ENCODE data around the gene PIK3C2A.
A peak's percentile ranks its signal among the peaks of the same experiment; 100 is the strongest.
"Not testable (repeated sequence)": the region's sequence is repeated elsewhere in the genome, so short reads cannot be mapped to it uniquely, and the experiment has no call there.

The PIK3C2A gene, protein sequence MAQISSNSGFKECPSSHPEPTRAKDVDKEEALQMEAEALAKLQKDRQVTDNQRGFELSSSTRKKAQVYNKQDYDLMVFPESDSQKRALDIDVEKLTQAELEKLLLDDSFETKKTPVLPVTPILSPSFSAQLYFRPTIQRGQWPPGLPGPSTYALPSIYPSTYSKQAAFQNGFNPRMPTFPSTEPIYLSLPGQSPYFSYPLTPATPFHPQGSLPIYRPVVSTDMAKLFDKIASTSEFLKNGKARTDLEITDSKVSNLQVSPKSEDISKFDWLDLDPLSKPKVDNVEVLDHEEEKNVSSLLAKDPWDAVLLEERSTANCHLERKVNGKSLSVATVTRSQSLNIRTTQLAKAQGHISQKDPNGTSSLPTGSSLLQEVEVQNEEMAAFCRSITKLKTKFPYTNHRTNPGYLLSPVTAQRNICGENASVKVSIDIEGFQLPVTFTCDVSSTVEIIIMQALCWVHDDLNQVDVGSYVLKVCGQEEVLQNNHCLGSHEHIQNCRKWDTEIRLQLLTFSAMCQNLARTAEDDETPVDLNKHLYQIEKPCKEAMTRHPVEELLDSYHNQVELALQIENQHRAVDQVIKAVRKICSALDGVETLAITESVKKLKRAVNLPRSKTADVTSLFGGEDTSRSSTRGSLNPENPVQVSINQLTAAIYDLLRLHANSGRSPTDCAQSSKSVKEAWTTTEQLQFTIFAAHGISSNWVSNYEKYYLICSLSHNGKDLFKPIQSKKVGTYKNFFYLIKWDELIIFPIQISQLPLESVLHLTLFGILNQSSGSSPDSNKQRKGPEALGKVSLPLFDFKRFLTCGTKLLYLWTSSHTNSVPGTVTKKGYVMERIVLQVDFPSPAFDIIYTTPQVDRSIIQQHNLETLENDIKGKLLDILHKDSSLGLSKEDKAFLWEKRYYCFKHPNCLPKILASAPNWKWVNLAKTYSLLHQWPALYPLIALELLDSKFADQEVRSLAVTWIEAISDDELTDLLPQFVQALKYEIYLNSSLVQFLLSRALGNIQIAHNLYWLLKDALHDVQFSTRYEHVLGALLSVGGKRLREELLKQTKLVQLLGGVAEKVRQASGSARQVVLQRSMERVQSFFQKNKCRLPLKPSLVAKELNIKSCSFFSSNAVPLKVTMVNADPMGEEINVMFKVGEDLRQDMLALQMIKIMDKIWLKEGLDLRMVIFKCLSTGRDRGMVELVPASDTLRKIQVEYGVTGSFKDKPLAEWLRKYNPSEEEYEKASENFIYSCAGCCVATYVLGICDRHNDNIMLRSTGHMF (N-terminal part only)
- 77.2 to 105 (median 86.4) reads per million in 4 experiments for total RNA-seq

DNA sequence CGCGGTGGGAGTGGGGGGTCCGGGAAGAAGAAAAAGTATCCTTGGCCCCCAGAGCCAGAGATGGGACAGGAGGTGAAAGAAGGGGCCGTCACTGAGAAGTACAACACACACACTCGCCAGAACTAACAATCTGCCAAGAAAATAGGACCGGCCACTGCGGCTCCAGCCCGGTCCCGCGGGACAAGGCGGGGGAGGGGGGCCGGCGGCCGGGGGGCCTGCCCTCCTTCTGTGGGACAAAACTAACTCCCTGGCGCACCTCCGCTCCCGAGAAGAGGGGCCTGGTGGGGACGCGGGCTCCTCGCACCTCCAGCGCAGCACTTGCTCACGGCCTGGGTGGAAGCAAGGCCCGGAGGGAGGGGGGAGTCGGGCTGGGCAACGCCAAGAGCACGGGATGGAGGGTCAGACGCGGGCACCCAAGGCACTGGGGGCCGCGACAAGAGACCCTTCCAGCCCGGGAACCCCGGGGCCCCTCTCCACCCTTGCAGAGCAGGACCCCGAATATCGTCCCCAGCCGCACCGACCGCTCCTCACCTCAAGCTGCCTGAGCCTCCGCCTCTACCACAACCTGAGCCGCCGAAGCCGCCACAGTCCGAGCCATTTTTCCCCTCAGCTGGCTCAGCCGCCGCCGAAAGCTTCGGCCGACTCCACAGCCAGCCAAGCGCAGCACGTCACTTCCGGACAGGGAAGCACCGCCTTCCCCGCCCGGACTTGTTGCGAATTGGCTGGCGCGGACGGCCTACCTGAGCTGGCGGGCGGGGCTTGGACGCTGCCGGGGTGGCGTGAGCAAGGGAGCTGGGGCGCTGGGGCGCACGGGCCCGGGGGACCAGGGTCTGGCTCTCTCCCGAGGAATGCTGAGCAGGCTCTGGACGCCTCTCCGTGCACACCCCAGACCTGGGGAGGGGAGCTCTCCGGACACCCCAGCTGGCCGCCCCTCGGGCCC, at the start of gene PIK3C2A:
TSS of gene PIK3C2A (minus strand) at position 670 of the 940 bp plus-strand sequence. CDS start 38,245 bp downstream, outside the sequence.
- DNase-seq, result peak; percentile 87

DNA sequence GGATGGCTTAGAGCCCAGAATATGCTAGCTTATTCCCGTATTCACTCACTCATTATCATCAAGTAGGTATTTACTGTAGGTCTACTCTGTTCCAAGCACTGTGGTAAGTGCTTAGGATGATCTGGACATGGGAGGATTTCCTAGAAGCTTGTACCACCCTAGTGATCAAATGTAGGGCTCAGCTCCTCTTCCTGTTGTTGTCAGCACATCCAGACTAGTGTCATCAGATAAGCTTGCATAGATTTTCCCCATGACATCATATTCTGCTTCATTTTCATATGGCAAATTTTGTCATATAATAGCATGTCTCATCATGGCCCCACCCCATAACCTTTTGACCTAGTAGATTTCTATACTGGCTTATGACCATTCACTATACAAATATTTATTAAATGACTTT, 49.4 kb upstream of the PIK3C2A start:
- DNase-seq, result no peak

DNA sequence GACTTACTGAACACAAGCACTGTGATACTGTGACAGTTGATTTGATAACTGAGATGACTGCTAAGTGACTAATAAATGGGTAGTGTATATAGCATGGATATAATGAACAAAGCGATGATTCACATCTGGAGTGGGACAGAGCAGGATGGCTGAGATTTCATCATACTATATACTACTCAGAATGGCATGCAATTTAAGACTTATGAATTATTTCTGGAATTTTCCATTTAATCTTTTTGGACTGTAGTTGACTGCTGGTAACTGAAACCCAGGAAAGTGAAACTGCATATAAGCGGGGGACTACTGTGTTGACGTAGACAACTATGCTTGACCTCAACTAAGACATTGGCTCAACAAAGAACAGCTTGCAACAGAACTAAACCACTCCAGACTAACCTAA, 48.7 kb upstream of the PIK3C2A start:
- DNase-seq, result no peak

DNA sequence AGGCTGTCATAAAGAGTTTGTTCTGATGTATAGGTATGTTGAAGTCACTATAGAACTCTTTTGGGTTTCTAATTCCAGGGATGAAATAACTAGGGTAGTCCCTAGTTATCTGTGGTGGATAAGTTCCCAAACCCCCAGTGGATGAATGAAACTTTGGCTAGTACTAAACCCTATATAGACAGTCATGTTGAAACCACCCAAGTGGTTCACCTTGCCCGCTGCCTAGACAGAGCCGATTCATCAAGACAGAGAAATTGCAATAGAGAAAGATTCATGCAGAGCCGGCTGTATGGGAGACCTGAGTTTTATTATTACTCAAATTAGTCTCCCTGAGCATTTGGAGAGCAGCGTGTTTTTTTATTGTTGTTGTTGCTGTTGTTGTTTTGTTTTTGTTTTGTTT, 44.9 kb upstream of the PIK3C2A start:
- DNase-seq, result no peak

DNA sequence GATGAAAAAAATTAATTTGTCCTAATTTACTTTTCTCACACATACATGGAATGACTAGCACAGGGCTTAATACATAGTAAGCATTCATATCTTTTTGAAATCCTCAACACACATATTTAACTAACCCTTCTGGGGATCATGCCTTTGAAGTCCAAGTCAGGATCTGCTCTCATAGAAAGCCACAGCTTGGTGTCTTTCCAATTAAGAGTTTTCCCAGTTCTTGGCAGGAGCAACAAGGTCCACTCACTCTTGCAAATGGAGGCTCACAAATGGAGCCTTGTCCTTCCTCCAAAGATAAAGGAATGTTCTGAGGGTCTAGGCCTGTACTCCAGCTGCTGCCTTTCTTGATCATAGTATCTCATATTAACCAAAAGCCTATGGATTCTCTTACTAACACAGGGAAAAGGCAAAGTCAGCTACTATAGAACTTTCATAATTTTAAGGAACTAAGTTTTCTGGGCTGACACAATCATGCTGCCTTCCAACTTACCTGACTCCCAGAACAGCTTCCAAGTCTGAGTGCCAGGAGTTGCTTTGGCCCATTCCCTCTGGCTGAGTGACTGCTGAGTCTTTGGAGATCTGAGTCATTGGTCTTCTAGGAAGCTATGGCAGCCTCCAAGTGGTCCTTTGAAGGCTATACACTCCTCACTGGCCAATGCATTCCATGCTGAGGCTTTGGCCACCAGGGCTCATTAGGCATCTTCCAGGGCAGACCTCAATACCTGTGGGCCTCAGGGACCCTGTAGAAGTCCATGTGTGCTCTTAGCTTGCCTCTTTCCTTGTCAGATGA, 43.0 kb upstream of the PIK3C2A start:
- DNase-seq, result no peak

DNA sequence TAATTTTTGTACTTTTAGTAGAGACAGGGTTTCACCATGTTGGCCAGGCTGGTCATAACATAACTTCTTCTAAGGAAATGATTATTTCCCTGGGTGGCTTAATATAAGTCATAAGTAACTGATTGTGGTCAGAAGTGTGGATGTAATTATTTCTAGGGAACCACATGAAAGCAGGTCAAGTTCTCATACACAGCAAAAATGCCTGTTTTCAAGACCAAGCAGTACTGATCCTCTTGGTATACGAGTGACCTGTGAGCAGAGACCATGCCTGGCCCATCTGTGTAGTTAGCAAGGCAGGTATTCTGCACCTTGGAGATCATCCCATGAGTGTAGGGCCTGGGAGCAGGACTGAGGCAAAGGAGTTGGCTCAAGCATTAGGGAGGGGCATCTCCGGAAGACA, 36.3 kb upstream of the PIK3C2A start:
- no peak for DNase-seq

DNA sequence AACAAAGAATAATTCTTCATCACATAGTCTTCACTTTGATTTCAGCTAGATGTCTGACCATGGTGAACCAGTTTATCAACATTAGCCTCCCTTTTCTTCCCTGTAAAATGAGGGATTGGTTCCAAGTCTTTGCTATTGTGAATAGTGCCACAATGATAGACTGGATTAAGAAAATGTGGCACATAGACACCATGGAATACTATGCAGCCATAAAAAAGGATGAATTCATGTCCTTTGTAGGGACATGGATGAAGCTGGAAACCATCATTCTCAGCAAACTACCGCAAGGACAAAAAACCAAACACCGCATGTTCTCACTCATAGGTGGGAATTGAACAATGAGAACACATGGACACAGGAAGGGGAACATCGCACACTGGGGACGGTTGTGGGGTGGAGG, 35.2 kb upstream of the PIK3C2A start:
- not testable (repeated sequence) for DNase-seq

DNA sequence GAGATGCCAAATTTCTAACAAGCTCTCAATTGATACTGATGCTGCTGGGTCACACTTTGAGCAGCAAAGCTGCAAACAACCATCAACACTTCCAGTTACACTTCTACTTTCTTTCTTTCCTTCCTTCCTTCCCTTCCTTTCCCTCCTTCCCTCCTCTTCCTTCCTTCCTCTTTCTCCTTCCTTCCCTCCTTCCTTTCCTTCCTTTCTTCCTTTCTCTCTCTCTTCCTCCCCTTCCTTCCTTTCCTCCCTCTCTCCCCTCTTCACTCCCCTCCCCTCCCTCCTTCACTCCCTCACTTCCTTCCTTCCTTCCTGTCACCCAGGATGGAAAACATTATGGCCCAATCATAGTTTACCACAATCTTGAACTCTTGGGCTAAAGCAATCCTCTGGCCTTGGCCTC, 33.0 kb upstream of the PIK3C2A start:
- DNase-seq, result no peak

DNA sequence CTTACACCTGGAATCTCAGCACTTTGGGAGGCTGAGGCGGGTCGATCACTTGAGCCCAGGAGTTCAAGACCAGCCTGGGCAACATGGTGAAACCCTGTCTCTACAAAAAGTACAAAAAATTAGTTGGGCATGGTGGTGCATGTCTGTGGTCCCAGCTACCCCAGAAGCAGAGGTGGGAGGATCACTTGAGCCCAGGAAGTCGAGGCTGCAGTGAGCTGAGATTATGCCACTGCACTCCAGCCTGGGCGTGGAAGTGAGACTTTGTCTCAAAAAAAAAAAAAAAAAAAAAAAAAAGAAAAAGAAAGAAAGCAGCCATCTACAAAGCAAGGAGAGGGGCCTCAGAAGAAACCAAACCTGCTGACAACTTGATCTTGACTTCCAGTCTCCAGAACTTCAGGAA, 32.1 kb upstream of the PIK3C2A start:
- not testable (repeated sequence) for DNase-seq

DNA sequence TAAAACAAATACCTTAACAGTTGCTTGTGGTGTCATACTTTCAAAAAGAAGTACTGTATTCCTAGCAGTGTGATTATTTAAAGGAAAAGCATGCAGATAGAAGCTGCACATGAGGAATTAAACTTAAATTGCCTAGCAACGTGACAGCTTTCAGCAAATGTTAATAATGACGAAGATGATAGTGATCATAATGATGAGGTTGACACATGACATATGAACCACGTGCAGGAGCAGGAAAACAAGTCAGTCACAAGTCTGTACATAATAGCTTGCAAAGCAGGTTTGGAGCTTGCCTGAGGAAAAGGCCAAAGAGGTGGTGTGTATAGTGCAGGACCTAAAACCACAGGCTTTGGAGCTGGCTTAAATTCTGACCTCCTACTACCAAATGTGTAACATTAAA, 30.6 kb upstream of the PIK3C2A start:
- no peak for DNase-seq

DNA sequence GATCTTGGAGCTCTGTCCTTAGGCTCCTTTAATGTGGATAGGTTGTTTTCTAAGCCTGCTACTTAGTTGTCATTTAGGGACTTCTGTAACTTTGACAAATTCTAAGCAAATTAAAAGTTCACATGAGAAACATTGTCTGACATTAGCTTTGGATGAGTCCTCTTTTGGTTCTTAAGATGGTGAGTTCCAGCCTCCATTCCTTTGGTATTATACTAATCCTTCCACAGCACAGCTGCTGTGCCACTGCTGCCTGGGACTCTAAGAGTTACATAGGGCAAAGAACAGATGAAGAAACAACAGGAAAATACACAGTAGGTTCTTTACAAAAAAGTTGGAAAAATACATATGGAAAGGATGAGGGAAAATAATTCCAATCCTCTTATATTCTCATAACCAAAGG, 25.3 kb upstream of the PIK3C2A start:
- no peak for DNase-seq

DNA sequence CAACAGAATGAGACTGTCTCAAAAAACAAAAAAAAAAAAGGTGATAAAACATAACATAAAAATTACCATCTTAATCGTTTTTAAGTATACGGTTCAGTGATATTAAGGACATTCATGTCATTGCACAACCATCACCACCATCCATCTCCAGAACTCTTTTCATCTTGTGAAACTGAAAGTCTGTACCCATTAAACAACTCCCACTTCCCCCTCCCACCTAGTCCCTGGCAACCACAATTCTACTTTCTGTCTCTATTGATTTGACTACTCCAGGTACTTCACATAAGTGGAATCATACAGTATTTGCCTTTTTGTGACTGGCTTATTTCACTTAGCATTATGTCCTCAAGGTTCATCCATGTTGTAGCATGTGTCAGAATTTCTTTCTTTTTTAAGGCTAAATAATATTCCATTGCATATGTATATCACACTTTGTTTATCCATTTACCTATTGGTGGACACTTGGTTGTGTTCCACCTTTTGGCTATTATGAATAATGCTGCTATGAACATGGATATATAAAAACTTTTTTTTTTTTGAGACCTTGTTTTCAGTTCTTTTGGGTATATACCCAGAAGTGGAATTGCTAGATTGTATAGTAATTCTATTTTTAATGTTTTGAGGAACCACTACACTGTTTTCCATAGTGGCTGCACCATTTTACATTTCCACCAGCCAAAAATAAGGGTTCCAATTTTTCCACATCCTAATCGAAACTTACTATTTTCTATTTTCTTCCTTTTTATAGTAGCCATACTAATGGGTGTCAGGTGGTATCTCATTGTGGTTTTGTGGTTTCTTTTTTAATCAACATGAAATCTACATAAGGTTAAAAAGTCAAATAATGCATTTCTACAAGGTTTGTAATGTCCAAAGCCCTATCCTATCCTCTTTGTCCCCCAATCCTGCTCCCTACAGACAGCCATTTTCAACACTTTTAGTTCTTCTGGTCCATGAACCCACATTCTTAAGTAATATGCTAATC, 23.4 kb upstream of the PIK3C2A start:
- no peak for DNase-seq

DNA sequence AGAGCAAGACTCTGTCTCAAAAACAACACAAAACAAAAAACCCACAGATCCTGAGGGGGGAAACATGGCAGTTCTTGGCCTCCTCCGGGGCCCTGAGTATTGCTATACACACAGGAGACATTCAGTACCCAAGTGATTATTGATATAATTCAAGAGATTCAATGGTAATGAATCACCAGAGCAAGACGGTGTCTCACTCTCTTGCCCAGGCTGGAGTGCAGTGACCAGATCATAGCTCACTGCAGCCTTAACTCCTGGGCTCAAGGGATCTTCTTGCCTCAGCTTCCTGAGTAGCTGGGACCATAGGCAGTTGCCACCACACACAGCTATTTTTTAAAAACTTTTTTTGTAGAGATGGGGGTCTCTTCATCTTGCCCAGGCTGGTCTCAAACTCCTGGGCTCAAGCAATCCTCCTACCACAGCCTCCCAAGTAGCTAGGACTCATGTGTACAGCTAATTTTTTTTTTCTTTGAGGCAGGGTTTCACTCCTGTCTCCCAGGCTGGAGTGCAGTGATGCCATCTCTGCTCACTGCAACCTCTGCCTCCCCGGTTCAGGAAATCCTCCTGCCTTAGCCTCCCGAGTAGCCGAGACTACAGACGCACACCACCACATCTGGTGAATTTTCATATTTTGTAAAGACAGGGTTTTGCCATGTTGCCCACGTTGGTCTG, 21.8 kb upstream of the PIK3C2A start:
- DNase-seq, result no peak

DNA sequence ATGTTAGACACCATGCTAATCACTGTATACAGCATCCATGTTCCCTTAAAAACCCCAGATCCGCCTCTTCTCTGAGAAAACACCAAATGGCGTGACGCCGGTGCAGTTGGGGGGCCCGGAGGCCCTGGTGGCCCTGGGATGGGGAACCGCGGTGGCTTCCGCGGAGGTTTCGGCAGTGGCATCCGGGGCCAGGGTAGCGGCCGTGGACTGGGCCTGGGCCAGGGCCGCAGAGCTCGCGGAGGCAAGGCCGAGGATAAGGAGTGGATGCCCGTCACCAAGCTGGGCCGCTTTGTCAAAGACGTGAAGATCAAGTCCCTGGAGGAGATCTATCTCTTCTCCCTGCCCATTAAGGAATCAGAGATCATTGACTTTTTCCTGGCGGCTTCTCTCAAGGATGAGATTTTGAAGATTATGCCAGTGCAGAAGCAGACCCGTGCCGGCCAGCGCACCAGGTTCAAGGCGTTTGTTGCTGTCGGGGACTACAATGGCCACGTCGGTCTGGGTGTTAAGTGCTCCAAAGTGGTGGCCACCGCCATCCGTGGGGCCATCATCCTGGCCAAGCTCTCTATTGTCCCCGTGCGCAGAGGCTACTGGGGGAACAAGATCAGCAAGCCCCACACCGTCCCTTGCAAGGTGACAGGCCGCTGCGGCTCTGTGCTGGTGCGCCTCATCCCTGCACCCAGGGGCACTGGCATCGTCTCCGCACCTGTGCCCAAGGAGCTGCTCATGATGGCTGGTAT, 20.6 kb upstream of the PIK3C2A start:
- DNase-seq, result not testable (repeated sequence)

DNA sequence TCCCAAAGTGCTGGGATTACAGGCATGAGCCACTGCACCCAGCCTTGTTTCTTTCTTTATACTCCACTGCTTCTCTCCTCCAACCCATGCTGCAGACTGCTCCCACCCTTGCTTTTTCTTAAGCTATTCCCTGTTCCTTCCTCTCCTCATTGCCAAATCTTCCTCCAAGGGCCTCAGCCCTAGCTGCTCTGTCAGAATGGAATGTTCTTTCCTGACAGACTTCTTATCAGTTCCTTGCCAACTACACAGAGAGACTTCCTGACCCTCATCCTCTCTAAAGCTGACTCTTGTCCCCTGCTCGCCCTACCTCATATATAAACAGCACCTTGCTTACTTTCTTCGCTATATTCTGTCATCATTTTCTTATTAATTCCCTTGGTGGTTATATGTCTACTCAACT, 16.9 kb upstream of the PIK3C2A start:
- no peak for DNase-seq

DNA sequence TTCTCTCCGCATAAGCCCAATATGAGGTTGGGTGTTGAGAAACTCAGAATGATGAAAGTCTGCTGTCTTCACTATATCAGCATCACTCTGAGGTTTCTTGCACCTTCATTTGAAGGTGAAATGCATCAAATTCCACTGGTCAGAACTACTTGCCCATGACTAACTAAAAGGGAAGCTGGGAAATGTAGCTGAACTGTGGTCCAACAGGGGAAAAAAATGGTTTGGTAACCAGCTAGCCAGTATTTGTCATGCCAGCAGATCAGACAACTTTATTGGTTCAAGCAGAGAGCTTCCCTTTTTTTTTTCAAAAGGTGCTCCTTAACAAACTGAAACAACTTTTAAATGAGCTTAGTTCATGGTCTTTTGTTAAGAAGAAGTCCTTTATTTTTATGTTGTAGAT, 14.2 kb upstream of the PIK3C2A start:
- no peak for DNase-seq

DNA sequence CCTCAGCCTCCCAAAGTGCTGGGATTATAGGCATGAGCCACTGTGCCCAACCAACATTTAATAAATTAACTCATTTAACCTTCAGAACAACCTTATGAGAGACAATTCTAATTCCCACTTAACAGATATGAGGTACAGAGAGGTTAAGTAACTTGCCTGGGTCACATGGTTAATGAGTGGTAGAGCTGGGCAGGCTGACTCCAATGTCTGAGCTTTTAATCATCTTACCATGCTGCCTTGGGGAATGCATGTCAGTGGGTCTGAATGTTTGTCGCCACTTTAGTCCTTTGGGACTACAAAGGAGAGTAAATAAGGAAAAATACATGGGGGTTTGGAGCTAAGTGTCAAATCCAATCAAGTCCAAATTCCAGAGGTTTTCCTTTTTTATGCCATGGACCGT, 11.2 kb upstream of the PIK3C2A start:
- DNase-seq, result no peak

DNA sequence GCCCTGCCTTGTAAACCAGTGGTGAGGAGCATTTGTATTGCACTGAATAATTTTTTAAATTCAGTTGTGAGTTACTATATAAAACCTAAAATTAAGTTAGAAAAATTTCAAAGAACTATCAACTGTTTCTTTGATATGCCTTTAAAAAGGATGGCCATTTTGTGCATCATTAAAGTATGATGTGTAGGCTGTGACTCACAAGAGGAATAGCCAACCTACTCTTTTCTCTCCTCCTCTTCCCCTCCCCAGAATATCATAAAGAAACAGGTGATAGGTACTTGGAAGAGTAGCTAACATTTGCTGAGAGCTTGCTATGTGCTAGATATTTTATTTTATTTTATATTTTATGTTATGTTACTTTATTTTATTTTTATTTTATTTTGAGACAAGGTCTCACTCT, 10.6 kb upstream of the PIK3C2A start:
- DNase-seq, result no peak
